HG03025 (cell line): ENCODE measurements around the gene KLHL2.

Source experiments
- ATAC-seq: cut with Tn5 transposase; IDR thresholded peaks from one replicate; pipeline ENCODE4 v1.9.1; 2021; ENCODE audit warnings: mild to moderate bottlenecking, moderate library complexity; ENCODE audit not compliant: unreplicated experiment, low FRiP score

KLHL2 gene

DNA sequence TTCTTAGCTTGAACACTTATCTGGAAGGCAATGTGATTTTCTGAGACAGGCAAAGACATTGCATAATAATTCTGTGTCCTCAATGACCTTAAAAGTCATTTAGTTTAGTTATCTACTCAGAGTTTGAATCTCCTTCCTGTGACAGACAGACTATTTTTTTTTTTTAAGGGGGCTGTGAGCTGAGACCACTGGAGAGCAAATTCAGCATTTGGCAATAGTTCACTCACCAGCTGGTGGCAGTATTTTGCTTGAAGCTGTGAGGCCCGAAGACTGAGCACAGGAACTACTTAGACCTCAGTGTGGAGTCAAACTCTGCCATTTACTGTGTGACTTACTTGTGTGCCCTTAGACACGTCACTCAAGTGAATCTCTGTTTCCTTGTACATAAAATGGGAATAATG is 148.5 kb downstream of the KLHL2 start:
- ATAC-seq: no peak

GRCh38 chr4:165359506-165359905 is 152.1 kb downstream of the KLHL2 start:
- no peak for ATAC-seq

DNA sequence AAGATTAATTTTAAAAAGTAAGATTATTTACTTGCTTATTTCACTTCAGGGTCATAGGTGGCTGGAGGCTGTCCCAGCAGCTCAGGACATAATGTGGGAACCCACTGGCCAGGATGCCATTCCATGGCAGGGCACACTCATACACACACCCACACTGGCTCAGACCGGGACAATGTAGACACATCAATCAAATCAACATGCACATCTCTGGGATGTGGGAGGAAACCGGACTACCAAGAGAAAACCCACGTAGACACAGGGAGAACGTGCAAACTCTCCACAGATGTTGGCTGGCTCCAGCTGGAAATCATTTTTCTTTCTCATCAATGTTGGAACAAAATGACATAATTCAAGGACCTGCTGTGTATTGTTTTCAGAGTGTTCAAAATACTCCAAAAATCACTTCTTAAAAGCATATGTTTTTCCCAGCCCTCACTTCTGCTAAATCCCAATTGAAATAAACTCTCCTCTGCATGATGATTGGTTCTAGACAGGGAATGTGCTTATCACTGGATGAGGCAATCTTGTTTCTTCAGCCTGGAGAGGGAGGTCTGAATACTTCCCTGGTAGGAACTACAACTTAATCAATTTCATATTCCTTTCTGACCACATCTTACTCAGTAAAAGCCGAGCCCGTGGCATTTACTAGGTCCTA is 152.8 kb downstream of the KLHL2 start:
- no peak for ATAC-seq

- ATAC-seq: no peak
These were observed 153.8 kb downstream of the KLHL2 start for GRCh38 chr4:165360985-165361670.

GRCh38 chr4:165361810-165362209 is 154.4 kb downstream of the KLHL2 start:
- ATAC-seq: no peak

DNA sequence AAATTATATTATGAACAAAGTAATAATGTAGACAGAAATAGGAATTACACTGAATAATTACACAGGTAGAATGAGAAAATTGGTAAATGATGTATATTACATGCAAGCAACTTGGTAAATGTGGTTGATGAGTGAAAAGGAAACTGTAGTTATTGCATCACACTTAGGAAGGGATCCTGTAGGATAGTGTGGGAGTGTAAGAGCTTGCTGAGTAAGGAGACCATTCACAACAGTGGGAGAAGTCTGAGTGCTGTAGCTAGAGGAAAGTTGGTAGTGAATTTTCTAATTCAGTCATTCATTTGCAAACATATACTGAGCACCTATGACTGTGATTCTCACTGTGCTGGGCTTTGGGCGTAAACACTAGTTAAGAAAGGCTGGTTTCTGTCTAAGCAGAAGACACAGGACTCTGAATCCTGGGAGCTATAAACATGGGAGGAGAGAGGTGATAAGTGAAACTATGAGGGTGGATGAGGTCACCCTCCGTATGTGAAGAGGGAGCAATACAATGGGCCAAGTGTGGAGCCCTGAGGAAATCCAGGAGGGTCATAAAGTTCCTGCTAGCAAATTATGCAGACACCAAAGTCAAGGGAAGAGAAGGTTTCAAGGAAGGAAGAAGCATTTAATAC is 157.2 kb downstream of the KLHL2 start:
- no peak for ATAC-seq

DNA sequence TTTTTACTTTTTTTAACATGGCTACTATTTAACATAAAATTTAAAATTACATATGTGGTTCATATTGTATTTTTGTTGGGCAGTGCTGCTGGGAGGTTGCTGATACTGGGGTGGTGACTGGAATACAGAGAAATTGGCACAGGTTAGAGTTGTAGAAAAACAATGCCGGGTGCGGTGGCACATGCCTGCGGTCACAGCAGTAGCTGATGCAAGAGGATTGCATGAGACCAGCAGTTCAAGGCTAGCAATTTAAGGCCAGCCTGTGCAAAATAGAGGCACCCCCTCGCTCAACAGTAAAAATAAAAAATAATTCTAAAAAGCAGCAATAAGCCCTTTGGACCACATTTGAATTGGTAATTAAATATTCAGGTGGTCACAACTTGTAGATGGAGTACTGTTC is 159.7 kb downstream of the KLHL2 start:
- ATAC-seq: no peak

- no peak for ATAC-seq
These were observed 160.8 kb downstream of the KLHL2 start for GRCh38 chr4:165368114-165368513.

GRCh38 chr4:165368567-165368966 is 161.2 kb downstream of the KLHL2 start:
- no peak for ATAC-seq

- no peak for ATAC-seq
These were observed 162.2 kb downstream of the KLHL2 start for GRCh38 chr4:165369522-165369921.

DNA sequence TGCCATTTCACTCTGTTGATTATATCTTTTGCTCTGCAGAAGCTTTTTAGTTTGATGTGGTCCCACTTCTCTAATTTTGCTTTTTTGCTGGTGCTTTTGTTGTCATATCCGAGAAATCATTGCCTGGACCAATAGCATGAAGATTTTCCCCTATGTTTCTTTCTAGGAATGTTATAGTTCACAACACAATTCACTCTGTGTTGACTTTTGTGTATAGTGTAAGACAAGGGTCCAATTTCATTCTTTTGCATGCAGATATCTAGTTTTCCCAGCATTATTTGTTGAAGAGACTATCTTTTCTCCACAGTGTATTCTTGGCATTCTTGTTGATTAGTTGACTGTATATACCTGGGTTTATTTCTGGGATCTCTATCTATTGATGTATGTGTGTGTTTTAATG is 163.2 kb downstream of the KLHL2 start:
- no peak for ATAC-seq
